ENCODE data around the gene CEP192.
"Not testable (repeated sequence)": the region's sequence is repeated elsewhere in the genome, so short reads cannot be mapped to it uniquely, and the experiment has no call there.

The CEP192 gene

DNA sequence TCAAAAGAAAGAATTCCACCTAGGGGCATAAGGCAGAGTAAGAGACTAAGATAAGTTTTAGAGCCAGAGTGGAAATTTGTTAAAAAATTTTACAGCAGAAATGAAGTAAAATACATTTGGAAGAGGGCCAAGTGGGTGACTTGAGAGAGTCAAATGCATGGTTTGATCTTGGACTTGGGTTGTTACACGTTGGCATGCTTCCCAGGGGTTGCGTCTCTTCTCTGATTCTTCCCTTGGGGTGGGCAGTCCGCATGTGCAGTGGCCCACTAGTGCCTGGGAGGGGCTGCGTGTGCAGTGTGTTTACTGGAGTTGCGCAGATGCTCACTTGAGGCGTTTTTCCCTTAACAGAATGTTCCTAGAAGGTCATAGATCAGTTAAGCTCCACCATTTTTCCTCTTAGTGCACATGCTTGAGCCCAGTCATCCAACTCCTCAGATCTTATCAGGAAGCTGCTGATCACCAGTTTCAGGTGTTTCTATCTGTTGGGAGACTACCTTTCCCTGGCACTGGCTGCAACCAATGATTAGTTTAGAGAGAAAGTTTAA is 30.2 kb upstream of the CEP192 start:
- Histone ChIP-seq H3K27me3 (ENCODE audit: control insufficient read depth in 2 of 2, insufficient read depth in 2 of 2, low read length in 2 of 2) (no peaks in the 10 kb centered on the region), H3K4me1 (ENCODE audit: control insufficient read depth in 2 of 2, insufficient read depth in 2 of 2, low read length in 2 of 2) (peaks cover 6 to 11% of the 10 kb centered on the region in 2 donors), H3K27ac (ENCODE audit: low read depth in 2 of 2, low read length in 2 of 2) (peak overlapping the region; percentile 25 to 47), H3K36me3 (ENCODE audit: control insufficient read depth in 2 of 2, insufficient read depth in 2 of 2, low read length in 2 of 2) (peaks cover 18 to 20% of the 10 kb centered on the region in 2 donors), H3K9me3 (ENCODE audit: control insufficient read depth in 2 of 2, low read length in 2 of 2) (no peaks in the 10 kb centered on the region), H3K4me3 (ENCODE audit: low read length in 2 of 2) (peak overlapping the region; percentile 34 to 42), H3K9ac (ENCODE audit: low read depth in 1 of 2, low read length in 2 of 2) (no peak overlapping the region)

DNA sequence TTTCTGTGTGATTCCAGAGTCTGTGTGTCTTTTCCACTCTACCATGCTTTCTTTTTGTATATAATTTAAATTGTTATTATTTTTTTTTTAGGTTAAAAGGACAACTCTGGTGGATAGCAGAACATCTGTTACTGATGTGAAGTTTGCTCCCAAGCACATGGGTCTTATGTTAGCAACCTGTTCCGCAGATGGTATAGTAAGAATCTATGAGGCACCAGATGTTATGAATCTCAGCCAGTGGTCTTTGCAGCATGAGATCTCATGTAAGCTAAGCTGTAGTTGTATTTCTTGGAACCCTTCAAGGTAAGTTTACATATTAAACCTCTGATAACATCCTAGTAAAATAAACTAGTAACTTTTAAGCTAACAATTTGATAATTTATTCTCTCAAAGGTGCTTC is 28.1 kb upstream of the CEP192 start:
- Histone ChIP-seq H3K4me3 (ENCODE audit: low read length in 2 of 2) (no peak overlapping the region), H3K9ac (ENCODE audit: low read depth in 1 of 2, low read length in 2 of 2) (no peak overlapping the region), H3K36me3 (ENCODE audit: control insufficient read depth in 2 of 2, insufficient read depth in 2 of 2, low read length in 2 of 2) (peaks cover 18 to 19% of the 10 kb centered on the region in 2 donors), H3K27me3 (ENCODE audit: control insufficient read depth in 2 of 2, insufficient read depth in 2 of 2, low read length in 2 of 2) (no peaks in the 10 kb centered on the region), H3K27ac (ENCODE audit: low read depth in 2 of 2, low read length in 2 of 2) (no peak overlapping the region), H3K4me1 (ENCODE audit: control insufficient read depth in 2 of 2, insufficient read depth in 2 of 2, low read length in 2 of 2) (peaks cover 6 to 11% of the 10 kb centered on the region in 2 donors), H3K9me3 (ENCODE audit: control insufficient read depth in 2 of 2, low read length in 2 of 2) (no peaks in the 10 kb centered on the region)

DNA sequence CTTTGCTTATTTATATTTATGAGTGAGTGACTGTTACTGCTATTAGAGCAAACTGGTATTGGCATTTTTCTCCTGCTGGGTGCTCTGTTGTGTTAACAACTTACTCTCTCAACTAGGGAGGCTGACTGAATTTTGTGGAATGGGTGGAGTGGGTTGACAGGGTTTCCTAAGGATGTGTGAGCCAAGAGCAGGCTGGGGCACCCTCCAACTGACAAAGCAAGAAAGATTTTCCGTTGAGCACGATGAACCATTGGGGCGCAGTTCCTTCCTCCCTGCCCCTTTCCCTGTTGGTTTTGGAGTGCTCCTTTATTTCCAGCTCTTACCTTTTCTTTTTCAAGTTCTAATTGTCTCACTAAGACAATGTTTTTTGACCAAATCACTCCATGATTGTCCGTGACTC is 23.0 kb upstream of the CEP192 start:
- Histone ChIP-seq H3K4me1 (ENCODE audit: control insufficient read depth in 2 of 2, insufficient read depth in 2 of 2, low read length in 2 of 2) (no peaks in the 10 kb centered on the region), H3K27me3 (ENCODE audit: control insufficient read depth in 2 of 2, insufficient read depth in 2 of 2, low read length in 2 of 2) (no peaks in the 10 kb centered on the region), H3K9ac (ENCODE audit: low read depth in 1 of 2, low read length in 2 of 2) (no peak overlapping the region), H3K36me3 (ENCODE audit: control insufficient read depth in 2 of 2, insufficient read depth in 2 of 2, low read length in 2 of 2) (peaks cover 26 to 34% of the 10 kb centered on the region in 2 donors), H3K27ac (ENCODE audit: low read depth in 2 of 2, low read length in 2 of 2) (no peak overlapping the region), H3K4me3 (ENCODE audit: low read length in 2 of 2) (no peak overlapping the region), H3K9me3 (ENCODE audit: control insufficient read depth in 2 of 2, low read length in 2 of 2) (no peaks in the 10 kb centered on the region)

DNA sequence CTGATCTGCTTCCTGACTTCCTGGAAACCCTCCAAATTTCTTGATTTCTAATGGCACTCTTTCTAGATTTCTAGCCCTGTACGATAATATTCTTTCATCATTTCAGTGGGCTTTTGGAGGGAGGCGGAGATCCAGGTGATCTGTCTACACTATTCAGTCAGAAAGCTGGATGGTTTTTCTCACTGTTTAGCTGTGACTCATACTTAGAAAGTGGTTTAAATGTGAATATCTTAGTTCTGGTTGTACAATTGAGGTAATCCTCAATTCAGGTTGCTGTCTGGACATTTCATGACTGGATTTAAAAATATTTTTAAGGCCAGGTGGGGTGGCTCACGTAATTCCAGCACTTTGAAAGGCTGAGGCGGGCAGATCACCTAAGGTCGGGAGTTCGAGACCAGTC is 22.5 kb upstream of the CEP192 start:
- no peaks in the 10 kb centered on the region for H3K27me3 ChIP-seq (ENCODE audit: control insufficient read depth in 2 of 2, insufficient read depth in 2 of 2, low read length in 2 of 2)
- H3K36me3 ChIP-seq (ENCODE audit: control insufficient read depth in 2 of 2, insufficient read depth in 2 of 2, low read length in 2 of 2), result peaks cover 23 to 30% of the 10 kb centered on the region in 2 donors
- no peaks in the 10 kb centered on the region for H3K9me3 ChIP-seq (ENCODE audit: control insufficient read depth in 2 of 2, low read length in 2 of 2)
- H3K4me1 ChIP-seq (ENCODE audit: control insufficient read depth in 2 of 2, insufficient read depth in 2 of 2, low read length in 2 of 2), result no peaks in the 10 kb centered on the region
- no peak overlapping the region for H3K4me3 ChIP-seq (ENCODE audit: low read length in 2 of 2)
- H3K9ac ChIP-seq (ENCODE audit: low read depth in 1 of 2, low read length in 2 of 2), result no peak overlapping the region
- no peak overlapping the region for H3K27ac ChIP-seq (ENCODE audit: low read depth in 2 of 2, low read length in 2 of 2)

DNA sequence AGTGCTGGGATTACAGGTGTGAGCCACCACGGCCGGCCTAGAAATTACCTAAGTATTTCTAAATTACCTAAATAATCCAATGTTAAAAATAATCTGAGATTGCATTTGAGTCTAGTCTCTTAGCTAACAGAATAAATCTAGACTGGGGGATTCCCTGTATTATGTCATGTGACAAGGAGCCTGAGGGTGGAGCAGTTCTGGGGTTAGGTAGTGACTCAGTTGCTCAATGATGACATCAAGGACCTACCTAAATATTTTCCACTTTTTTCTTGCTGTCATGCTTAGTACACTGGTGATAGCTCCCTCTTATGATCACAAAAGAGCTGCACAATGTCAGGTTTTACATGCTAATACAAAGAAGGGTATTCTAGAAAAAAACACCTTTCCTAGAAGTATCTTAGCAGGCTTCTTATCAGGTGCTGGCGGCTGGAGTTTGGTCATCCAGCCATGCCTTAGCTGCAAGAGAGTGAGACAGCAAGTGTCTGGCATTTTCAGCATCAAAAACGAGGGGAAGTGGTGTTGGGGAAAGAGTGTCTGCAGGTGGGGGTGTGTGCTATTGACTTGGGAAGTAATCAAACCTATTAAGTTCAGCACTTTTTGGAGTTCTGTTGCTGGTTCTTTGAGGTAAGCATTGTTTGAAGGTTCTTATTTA is 17.5 kb upstream of the CEP192 start:
- no peaks in the 10 kb centered on the region for H3K9me3 ChIP-seq (ENCODE audit: control insufficient read depth in 2 of 2, low read length in 2 of 2)
- H3K4me1 ChIP-seq (ENCODE audit: control insufficient read depth in 2 of 2, insufficient read depth in 2 of 2, low read length in 2 of 2), result no peaks in the 10 kb centered on the region
- peaks cover 35 to 45% of the 10 kb centered on the region in 2 donors for H3K36me3 ChIP-seq (ENCODE audit: control insufficient read depth in 2 of 2, insufficient read depth in 2 of 2, low read length in 2 of 2)
- no peaks in the 10 kb centered on the region for H3K27me3 ChIP-seq (ENCODE audit: control insufficient read depth in 2 of 2, insufficient read depth in 2 of 2, low read length in 2 of 2)
- no peak overlapping the region for H3K9ac ChIP-seq (ENCODE audit: low read depth in 1 of 2, low read length in 2 of 2)
- no peak overlapping the region for H3K4me3 ChIP-seq (ENCODE audit: low read length in 2 of 2)
- no peak overlapping the region for H3K27ac ChIP-seq (ENCODE audit: low read depth in 2 of 2, low read length in 2 of 2)

DNA sequence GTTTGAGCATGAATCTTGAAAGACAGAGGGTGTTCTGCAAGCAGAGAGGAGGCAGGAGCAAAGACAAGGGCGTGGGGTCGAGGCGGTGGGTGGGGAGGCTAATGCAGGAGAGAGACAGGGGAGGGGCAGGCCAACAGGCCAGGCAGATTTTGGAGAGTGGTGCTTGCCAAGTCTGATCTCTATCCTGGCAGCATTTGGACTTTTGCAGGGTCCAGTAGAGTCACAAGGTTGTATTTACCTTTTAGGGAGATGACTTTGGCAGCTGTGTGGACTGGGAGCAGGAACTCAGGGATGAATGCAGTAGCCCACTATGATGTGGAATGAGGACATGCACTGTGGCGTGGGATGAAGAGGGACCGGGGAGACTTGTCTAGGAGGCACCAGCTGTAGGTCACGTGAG is 15.7 kb upstream of the CEP192 start:
- Histone ChIP-seq H3K4me3 (ENCODE audit: low read length in 2 of 2) (no peak overlapping the region), H3K27me3 (ENCODE audit: control insufficient read depth in 2 of 2, insufficient read depth in 2 of 2, low read length in 2 of 2) (no peaks in the 10 kb centered on the region), H3K9ac (ENCODE audit: low read depth in 1 of 2, low read length in 2 of 2) (no peak overlapping the region), H3K36me3 (ENCODE audit: control insufficient read depth in 2 of 2, insufficient read depth in 2 of 2, low read length in 2 of 2) (peaks cover 36 to 44% of the 10 kb centered on the region in 2 donors), H3K27ac (ENCODE audit: low read depth in 2 of 2, low read length in 2 of 2) (no peak overlapping the region), H3K4me1 (ENCODE audit: control insufficient read depth in 2 of 2, insufficient read depth in 2 of 2, low read length in 2 of 2) (no peaks in the 10 kb centered on the region), H3K9me3 (ENCODE audit: control insufficient read depth in 2 of 2, low read length in 2 of 2) (no peaks in the 10 kb centered on the region)

DNA sequence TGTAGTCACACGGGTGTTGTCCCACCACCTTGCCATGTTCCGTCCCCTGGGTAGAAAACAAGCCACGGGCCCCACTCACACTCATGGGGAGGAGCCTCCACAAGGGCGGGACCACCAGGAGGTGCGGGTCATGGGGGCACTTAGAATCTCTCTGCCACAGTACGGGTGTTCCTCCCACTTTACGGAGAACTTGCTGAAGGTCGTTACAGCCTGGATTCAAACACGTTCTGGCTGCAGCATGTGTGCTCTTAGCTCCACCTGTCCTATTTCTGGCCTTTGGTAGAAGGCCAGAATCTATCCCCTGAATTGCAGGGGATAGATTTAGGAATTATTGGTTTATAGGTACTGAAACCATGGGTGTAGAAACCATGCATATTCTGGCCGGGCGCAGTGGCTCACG is 14.9 kb upstream of the CEP192 start:
- Histone ChIP-seq H3K4me1 (ENCODE audit: control insufficient read depth in 2 of 2, insufficient read depth in 2 of 2, low read length in 2 of 2) (no peaks in the 10 kb centered on the region), H3K4me3 (ENCODE audit: low read length in 2 of 2) (no peak overlapping the region), H3K9me3 (ENCODE audit: control insufficient read depth in 2 of 2, low read length in 2 of 2) (no peaks in the 10 kb centered on the region), H3K36me3 (ENCODE audit: control insufficient read depth in 2 of 2, insufficient read depth in 2 of 2, low read length in 2 of 2) (peaks cover 32 to 41% of the 10 kb centered on the region in 2 donors), H3K9ac (ENCODE audit: low read depth in 1 of 2, low read length in 2 of 2) (no peak overlapping the region), H3K27me3 (ENCODE audit: control insufficient read depth in 2 of 2, insufficient read depth in 2 of 2, low read length in 2 of 2) (no peaks in the 10 kb centered on the region), H3K27ac (ENCODE audit: low read depth in 2 of 2, low read length in 2 of 2) (no peak overlapping the region)

DNA sequence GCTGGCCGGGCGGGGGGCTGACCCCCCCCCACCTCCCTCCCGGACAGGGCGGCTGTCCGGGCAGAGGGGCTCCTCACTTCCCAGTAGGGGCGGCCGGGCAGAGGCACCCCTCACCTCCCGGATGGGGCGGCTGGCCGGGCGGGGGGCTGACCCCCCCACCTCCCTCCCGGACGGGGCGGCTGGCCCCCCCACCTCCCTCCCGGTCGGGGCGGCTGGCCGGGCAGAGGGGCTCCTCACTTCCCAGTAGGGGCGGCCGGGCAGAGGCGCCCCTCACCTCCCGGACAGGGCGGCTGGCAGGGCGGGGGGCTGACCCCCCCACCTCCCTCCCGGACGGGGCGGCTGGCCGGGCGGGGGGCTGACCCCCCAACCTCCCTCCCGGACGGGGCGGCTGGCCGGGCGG is 11.1 kb upstream of the CEP192 start:
- H3K27me3 ChIP-seq (ENCODE audit: control insufficient read depth in 2 of 2, insufficient read depth in 2 of 2, low read length in 2 of 2); H3K4me3 ChIP-seq (ENCODE audit: low read length in 2 of 2); H3K9ac ChIP-seq (ENCODE audit: low read depth in 1 of 2, low read length in 2 of 2); H3K27ac ChIP-seq (ENCODE audit: low read depth in 2 of 2, low read length in 2 of 2); H3K9me3 ChIP-seq (ENCODE audit: control insufficient read depth in 2 of 2, low read length in 2 of 2); H3K4me1 ChIP-seq (ENCODE audit: control insufficient read depth in 2 of 2, insufficient read depth in 2 of 2, low read length in 2 of 2): not testable (repeated sequence)
- peaks cover 32 to 34% of the 10 kb centered on the region in 2 donors for H3K36me3 ChIP-seq (ENCODE audit: control insufficient read depth in 2 of 2, insufficient read depth in 2 of 2, low read length in 2 of 2)

DNA sequence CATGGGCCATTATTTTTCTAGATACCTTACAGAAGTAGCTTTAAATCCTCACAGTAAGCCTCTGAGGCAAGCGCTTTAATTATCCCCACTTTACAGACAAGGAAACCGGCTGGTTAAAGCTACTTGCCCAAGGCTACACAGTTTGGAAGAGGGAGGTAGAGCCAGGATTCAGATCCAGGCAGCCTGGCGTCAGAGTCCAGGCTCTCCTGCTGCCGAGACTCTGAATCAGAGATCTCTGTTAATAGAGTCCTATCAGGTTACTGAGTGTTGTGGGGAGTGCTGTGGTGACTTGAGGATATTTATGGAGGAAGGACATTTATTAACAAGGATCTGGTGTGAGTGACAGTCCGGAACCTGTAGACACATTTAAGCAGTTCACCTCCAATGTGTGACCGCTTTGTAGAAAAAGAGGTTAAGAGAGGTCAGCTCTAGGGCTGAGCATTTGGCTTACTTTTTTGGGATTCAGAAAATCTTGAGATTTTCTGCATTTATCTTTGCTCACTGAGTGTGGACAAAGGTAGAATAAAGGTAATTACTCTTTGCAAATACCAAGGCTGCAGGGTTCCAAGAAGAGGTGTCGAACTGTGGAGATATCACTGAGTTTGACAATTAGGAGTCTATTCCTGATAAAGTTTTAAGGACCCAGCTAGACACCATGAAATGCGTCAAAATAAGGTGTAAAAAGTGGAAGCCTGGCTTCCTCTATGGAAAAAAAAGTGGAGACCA is 1.6 kb upstream of the CEP192 start:
- H3K4me1 ChIP-seq (ENCODE audit: control insufficient read depth in 2 of 2, insufficient read depth in 2 of 2, low read length in 2 of 2), result peaks cover 7 to 17% of the 10 kb centered on the region in 2 donors
- H3K36me3 ChIP-seq (ENCODE audit: control insufficient read depth in 2 of 2, insufficient read depth in 2 of 2, low read length in 2 of 2), result peaks cover 3 to 6% of the 10 kb centered on the region in 2 donors
- no peak overlapping the region for H3K9ac ChIP-seq (ENCODE audit: low read depth in 1 of 2, low read length in 2 of 2)
- no peak overlapping the region for H3K27ac ChIP-seq (ENCODE audit: low read depth in 2 of 2, low read length in 2 of 2)
- no peaks in the 10 kb centered on the region for H3K27me3 ChIP-seq (ENCODE audit: control insufficient read depth in 2 of 2, insufficient read depth in 2 of 2, low read length in 2 of 2)
- no peak overlapping the region for H3K4me3 ChIP-seq (ENCODE audit: low read length in 2 of 2)
- H3K9me3 ChIP-seq (ENCODE audit: control insufficient read depth in 2 of 2, low read length in 2 of 2), result no peaks in the 10 kb centered on the region

DNA sequence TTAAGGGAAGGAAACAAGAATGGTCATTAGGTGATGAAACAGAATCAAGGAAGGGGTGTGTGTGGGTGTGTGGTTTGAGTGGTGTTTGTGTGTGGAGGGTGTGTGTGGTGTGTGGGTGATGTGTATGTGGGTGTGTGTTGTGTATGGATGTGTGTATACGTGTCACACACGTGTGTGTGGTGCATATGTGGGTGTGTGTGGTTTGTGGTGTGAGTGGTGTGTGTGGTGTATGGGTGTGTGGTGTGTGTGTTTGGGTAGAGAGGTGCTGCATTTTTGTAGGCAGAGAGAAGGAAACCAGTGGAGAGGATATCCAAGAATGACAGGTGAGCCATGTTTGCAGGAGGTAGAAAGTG is 1.1 kb upstream of the CEP192 start:
- Histone ChIP-seq H3K9ac (ENCODE audit: low read depth in 1 of 2, low read length in 2 of 2) (no peak overlapping the region), H3K4me3 (ENCODE audit: low read length in 2 of 2) (peak overlapping the region; percentile 95 to 98), H3K4me1 (ENCODE audit: control insufficient read depth in 2 of 2, insufficient read depth in 2 of 2, low read length in 2 of 2) (peaks cover 7 to 17% of the 10 kb centered on the region in 2 donors), H3K36me3 (ENCODE audit: control insufficient read depth in 2 of 2, insufficient read depth in 2 of 2, low read length in 2 of 2) (peaks cover 2 to 4% of the 10 kb centered on the region in 2 donors), H3K27me3 (ENCODE audit: control insufficient read depth in 2 of 2, insufficient read depth in 2 of 2, low read length in 2 of 2) (no peaks in the 10 kb centered on the region), H3K27ac (ENCODE audit: low read depth in 2 of 2, low read length in 2 of 2) (no peak overlapping the region), H3K9me3 (ENCODE audit: control insufficient read depth in 2 of 2, low read length in 2 of 2) (no peaks in the 10 kb centered on the region)

Data from mucosa of rectum (tissue), 2 donors.